ENCODE data around the gene PI4K2A. TPM values are rescaled to one million over a fixed set of nuclear protein-coding genes. Genes with fewer than 3 reads are reported as not detected.

Gene PI4K2A
- total RNA-seq, 4 donors from 2014 or later = 16.1 to 18.5 (median 17.9) TPM

DNA sequence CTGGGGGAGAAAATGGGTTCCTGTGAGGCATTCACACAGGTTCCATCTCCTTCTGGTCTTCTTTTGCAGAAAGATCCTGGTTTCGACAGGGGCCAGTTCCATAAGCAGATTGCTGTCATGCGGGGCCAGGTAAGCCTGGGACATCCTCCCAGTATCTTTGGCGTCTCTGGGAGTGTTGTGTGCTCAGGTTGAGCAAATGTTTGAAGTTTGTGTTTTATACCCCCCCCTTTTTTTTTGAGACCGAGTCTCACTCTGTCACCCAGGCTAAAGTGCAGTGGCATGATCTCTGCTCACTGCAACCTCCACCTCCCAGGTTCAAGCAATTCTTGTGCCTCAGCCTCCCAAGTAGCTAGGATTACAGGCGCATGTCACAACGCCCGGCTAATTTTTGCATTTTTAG lies 26.5 kb downstream of the PI4K2A start:
- no peaks in the 10 kb centered on the region for H3K4me1 ChIP-seq
- H3K4me3 ChIP-seq = no peak overlapping the region
- in situ Hi-C loops (cut with MboI; ENCODE audit: low sequenced_read_pairs in 4 of 4) (no loop called here), intact Hi-C loops (cut with DNase I; ENCODE audit: low total_unique reads) (no loop called here)
- no peak for TF ChIP-seq POLR2A (IDR thresholded peaks at IDR 0.05)
- TF ChIP-seq, protein P1, sequence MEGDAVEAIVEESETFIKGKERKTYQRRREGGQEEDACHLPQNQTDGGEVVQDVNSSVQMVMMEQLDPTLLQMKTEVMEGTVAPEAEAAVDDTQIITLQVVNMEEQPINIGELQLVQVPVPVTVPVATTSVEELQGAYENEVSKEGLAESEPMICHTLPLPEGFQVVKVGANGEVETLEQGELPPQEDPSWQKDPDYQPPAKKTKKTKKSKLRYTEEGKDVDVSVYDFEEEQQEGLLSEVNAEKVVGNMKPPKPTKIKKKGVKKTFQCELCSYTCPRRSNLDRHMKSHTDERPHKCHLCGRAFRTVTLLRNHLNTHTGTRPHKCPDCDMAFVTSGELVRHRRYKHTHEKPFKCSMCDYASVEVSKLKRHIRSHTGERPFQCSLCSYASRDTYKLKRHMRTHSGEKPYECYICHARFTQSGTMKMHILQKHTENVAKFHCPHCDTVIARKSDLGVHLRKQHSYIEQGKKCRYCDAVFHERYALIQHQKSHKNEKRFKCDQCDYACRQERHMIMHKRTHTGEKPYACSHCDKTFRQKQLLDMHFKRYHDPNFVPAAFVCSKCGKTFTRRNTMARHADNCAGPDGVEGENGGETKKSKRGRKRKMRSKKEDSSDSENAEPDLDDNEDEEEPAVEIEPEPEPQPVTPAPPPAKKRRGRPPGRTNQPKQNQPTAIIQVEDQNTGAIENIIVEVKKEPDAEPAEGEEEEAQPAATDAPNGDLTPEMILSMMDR (IDR thresholded peaks at IDR 0.05 in 4 of 5, conservative IDR thresholded peaks at IDR 0.05 in 1 of 5) = no peak
- H3K27me3 ChIP-seq = no peaks in the 10 kb centered on the region
- no peaks in the 10 kb centered on the region for H3K9me3 ChIP-seq
- H3K27ac ChIP-seq = no peak overlapping the region
- DNase-seq (no peak), ATAC-seq (no peak)
- peaks cover 0 to 65% of the 10 kb centered on the region in 2 donors for H3K36me3 ChIP-seq

DNA sequence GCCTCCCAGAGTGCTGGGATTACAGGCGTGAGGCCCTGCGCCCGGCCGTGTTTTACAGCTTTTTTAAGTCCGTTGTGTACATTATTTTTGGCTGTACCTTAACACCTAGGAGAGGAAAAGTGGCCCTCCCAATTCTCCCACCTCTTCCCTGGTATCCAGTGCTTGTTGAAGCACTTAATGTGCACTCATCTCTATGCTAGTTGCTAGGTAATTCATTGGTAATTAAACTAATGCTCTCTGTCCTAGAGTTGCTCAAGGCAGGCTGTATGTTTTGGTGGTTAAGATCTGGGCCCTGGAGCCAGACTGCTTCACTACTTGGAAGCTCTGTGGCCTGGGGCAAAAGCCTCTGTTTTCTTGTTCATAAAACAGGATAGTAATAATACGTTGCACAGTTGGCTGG lies 27.0 kb downstream of the PI4K2A start:
- no peak for ATAC-seq
- peaks cover 0 to 61% of the 10 kb centered on the region in 2 donors for H3K36me3 ChIP-seq
- H3K27ac ChIP-seq = no peak overlapping the region
- intact Hi-C loops (cut with DNase I; ENCODE audit: low total_unique reads) = no loop called here
- in situ Hi-C loops (cut with MboI; ENCODE audit: low sequenced_read_pairs in 4 of 4) = no loop called here
- H3K27me3 ChIP-seq = no peaks in the 10 kb centered on the region
- TF ChIP-seq, protein P1 (IDR thresholded peaks at IDR 0.05 in 4 of 5, conservative IDR thresholded peaks at IDR 0.05 in 1 of 5) = no peak
- no peak for TF ChIP-seq POLR2A (IDR thresholded peaks at IDR 0.05)
- H3K4me1 ChIP-seq = no peaks in the 10 kb centered on the region
- no peaks in the 10 kb centered on the region for H3K9me3 ChIP-seq
- no peak overlapping the region for H3K4me3 ChIP-seq
- no peak for DNase-seq

DNA sequence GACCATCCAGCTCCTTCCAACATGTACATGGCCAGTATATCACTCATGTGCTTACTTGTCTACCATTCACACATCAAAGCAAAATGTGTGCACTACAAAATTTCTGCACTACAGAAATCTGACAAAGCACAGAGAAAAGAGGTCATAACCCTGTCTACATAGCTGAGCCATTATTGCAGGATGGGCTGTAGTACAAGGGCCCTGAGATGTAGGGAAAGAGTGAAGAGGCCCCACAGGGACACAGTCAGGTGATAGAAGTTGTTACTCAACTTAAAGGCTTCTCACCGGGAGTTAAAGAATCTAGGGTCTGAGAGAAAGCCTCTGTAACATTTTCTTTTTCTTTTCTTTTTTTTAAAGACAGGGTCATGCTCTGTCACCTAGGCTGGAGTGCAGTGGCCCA lies 29.1 kb downstream of the PI4K2A start:
- DNase-seq (no peak), ATAC-seq (no peak)
- Histone ChIP-seq H3K27ac (no peak overlapping the region), H3K9me3 (no peaks in the 10 kb centered on the region), H3K36me3 (peaks cover 0 to 57% of the 10 kb centered on the region in 2 donors), H3K27me3 (no peaks in the 10 kb centered on the region), H3K4me1 (no peaks in the 10 kb centered on the region), H3K4me3 (no peak overlapping the region)
- intact Hi-C loops (cut with DNase I; ENCODE audit: low total_unique reads) = no loop called here
- in situ Hi-C loops (cut with MboI; ENCODE audit: low sequenced_read_pairs in 4 of 4) = no loop called here
- TF ChIP-seq, protein P1 (IDR thresholded peaks at IDR 0.05 in 4 of 5, conservative IDR thresholded peaks at IDR 0.05 in 1 of 5) = no peak
- TF ChIP-seq POLR2A (IDR thresholded peaks at IDR 0.05) = no peak

DNA sequence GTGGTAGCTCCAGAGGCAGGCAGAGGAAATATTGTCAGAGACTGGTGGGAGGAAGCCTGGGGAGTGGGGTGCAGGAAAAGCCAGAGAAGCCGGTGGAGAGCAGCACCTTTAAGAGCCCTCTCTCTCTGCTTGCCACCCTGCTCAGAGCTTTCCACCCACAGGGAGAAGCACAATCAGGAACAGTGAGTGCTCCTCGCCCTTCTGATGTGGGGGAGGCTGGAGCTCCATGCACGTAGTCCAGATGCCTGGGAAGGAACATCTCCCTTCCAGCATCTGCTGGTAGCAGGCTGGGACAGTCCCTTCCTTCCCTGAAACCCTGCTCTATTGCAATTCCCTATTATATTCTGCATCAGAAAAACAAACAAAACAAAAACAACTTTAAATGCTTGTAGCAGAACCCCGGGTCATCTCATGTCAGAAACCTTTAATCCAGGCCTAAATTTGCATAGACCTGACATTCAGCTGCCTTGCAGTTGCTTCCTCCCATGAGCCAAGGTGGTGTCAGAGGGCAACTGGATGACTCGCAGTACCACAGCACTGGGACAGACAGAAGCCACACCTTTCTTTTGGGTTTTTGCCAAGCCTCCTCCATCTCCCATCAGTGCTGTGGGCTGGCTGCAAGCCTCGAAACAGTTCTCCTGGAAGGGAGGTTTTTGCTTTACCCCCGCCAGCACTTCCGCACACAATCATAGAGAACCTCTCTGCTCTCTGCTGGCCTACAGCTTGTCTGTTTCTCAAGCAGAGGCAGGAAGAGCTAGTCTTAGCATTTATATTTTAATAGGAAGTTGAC lies 33.5 kb downstream of the PI4K2A start:
- TF ChIP-seq POLR2A (IDR thresholded peaks at IDR 0.05) = no peak
- TF ChIP-seq, protein P1 (IDR thresholded peaks at IDR 0.05 in 4 of 5, conservative IDR thresholded peaks at IDR 0.05 in 1 of 5) = no peak
- Histone ChIP-seq H3K27me3 (no peaks in the 10 kb centered on the region), H3K4me3 (no peak overlapping the region), H3K36me3 (peaks cover 0 to 37% of the 10 kb centered on the region in 2 donors), H3K4me1 (no peaks in the 10 kb centered on the region), H3K27ac (no peak overlapping the region), H3K9me3 (no peaks in the 10 kb centered on the region)
- DNase-seq (no peak), ATAC-seq (no peak)
- intact Hi-C loops (cut with DNase I; ENCODE audit: low total_unique reads) = no loop called here
- in situ Hi-C loops (cut with MboI; ENCODE audit: low sequenced_read_pairs in 4 of 4) = loop anchor here in 2 of 4 donors (10.0 kb wide), 1 partner anchor 61 kb away; the partner anchor contains the start of gene ZFYVE27 (in 2 of the 2)

Measured in gastrocnemius medialis (tissue), 4 donors.